HepG2 (cell line): Measurements from ENCODE around the gene IGLON5. TPM values are rescaled to one million over a fixed set of nuclear protein-coding genes. Genes with fewer than 3 reads are reported as not detected.

Experiments
- IKZF4 ChIP-seq: sonication (generic); formaldehyde crosslinking; IDR thresholded peaks from 2 replicates; pipeline ENCODE4 v1.5.1; 2020; ENCODE audit warnings: borderline replicate concordance, mild to moderate bottlenecking, low read depth, missing genetic modification reagents; ENCODE audit errors: not compliant biosample characterization
- KAT8 ChIP-seq: IDR thresholded peaks from 2 replicates; pipeline ENCODE4 v1.6.1; 2016; ENCODE audit warnings: missing genetic modification reagents, missing compliant biosample characterization
- NFYC ChIP-seq: IDR thresholded peaks from 2 replicates; pipeline ENCODE4 v1.6.1; 2016; ENCODE audit warnings: missing genetic modification reagents, missing compliant biosample characterization
- ZNF430 ChIP-seq: sonication (generic); formaldehyde crosslinking; IDR thresholded peaks from 2 replicates; pipeline ENCODE4 v1.9.0; 2021; ENCODE audit warnings: mild to moderate bottlenecking, missing genetic modification reagents
- ZNF546 ChIP-seq: sonication (generic); formaldehyde crosslinking; conservative IDR thresholded peaks from 2 replicates; pipeline ENCODE4 v1.8.1; 2023; ENCODE audit warnings: mild to moderate bottlenecking, missing genetic modification reagents
- ZNF547 ChIP-seq: sonication (generic); formaldehyde crosslinking; IDR thresholded peaks from 2 replicates; pipeline ENCODE4 v1.5.1; 2020; ENCODE audit warnings: mild to moderate bottlenecking, missing genetic modification reagents
- ZNF563 ChIP-seq: sonication (generic); formaldehyde crosslinking; IDR thresholded peaks from 2 replicates; pipeline ENCODE4 v1.8.0; 2022; ENCODE audit warnings: mild to moderate bottlenecking, moderate library complexity, missing genetic modification reagents
- ZNF589 ChIP-seq: sonication (generic); formaldehyde crosslinking; conservative IDR thresholded peaks from 2 replicates; pipeline ENCODE4 v1.8.0; 2022; ENCODE audit warnings: mild to moderate bottlenecking, moderate library complexity, missing genetic modification reagents
- ZNF773 ChIP-seq: sonication (generic); formaldehyde crosslinking; IDR thresholded peaks from 2 replicates; pipeline ENCODE4 v1.4.0; 2020; ENCODE audit warnings: missing genetic modification reagents, borderline replicate concordance
- polyA plus RNA-seq, 8 experiments: library from polyadenylated mRNA; depleted of rRNA in 3 of 8; stranded (reverse) in 7 of 8; unstranded in 1 of 8; fragments of >200 nt; fragmentation: Illumina TruSeq in 4 of 8; extraction: Trizol in 4 of 8; gene quantifications; 2 replicates each; pipeline versions ENCODE4 v1.2.1 to v1.2.3, GENCODE V29; 2011 to 2016; ENCODE audit warnings: low read depth in 4 of 8, missing spikeins in 1 of 8, mixed read lengths in 1 of 8; ENCODE audit not compliant: insufficient read depth in 1 of 8
- total RNA-seq, 5 experiments: library from RNA; depleted of rRNA; stranded (reverse); fragments of >200 nt; fragmentation: Illumina TruSeq; extraction: Trizol; gene quantifications; 2 replicates each; pipeline ENCODE4 v1.2.3, GENCODE V29; 2016; ENCODE audit warnings: low read depth in 1 of 5
- TF ChIP-seq, protein P1 (sequence below): sonication (generic); formaldehyde crosslinking; IDR thresholded peaks from 2 replicates; pipeline ENCODE4 v1.5.1; 2020; ENCODE audit warnings: missing genetic modification reagents, mild to moderate bottlenecking, borderline replicate concordance
- TF ChIP-seq, protein P2 (sequence below): sonication (generic); formaldehyde crosslinking; IDR thresholded peaks from 2 replicates; pipeline ENCODE4 v1.4.0; 2020; ENCODE audit warnings: missing genetic modification reagents, borderline replicate concordance
- TF ChIP-seq, protein P3 (sequence below): sonication (generic); formaldehyde crosslinking; IDR thresholded peaks from 2 replicates; pipeline ENCODE4 v1.4.0; 2020; ENCODE audit warnings: missing genetic modification reagents
- TF ChIP-seq, protein P4 (sequence below): sonication (generic); formaldehyde crosslinking; conservative IDR thresholded peaks from 2 replicates; pipeline ENCODE4 v1.4.0; 2020; ENCODE audit warnings: missing genetic modification reagents

Gene IGLON5
- total and polyA plus RNA-seq, 2 of the 13 experiments (the other 11 are each of a cell fraction or from before 2014, with no cell fraction given): 0.04 to 5.7 TPM

DNA sequence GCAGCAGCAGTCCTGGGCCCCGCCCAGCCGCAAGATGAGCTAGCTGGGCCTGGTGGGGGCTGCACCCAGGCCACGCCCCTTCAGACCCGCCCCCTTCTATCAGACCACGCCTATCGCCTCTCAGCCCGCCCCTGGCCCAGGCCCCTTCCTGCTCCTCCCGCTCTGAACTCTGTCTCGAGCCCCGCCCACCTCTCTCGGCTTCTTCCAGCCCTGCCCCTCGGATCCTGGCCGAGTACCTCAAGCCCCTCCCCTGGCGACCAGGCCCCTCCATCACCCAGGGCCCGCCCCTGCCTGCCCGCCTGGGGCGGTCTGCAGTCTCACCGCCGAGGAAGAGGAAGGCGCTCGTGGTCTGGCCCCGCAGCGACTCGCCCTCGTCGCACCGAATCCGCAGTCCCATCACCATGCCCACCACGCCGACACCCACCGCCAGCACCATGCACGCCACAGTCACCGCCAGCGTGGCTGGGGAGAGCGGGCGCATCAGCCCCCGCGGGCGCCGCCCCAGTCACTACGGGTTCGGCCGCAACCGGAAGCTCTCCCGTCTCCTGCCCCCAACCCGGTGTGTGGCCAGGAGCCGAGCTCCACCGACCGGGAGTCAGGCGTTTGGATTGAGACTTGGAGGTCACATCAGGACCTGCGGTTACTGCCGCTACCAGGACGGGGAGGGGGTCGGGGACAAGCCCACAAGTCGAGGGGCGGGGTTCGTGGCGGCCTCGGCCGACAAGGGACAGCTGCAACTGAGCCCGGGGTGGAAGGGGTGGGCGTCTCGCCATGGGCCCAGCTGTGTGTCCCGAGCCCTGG lies 56.3 kb downstream of the IGLON5 start (continued):
- TF ChIP-seq, protein P1, sequence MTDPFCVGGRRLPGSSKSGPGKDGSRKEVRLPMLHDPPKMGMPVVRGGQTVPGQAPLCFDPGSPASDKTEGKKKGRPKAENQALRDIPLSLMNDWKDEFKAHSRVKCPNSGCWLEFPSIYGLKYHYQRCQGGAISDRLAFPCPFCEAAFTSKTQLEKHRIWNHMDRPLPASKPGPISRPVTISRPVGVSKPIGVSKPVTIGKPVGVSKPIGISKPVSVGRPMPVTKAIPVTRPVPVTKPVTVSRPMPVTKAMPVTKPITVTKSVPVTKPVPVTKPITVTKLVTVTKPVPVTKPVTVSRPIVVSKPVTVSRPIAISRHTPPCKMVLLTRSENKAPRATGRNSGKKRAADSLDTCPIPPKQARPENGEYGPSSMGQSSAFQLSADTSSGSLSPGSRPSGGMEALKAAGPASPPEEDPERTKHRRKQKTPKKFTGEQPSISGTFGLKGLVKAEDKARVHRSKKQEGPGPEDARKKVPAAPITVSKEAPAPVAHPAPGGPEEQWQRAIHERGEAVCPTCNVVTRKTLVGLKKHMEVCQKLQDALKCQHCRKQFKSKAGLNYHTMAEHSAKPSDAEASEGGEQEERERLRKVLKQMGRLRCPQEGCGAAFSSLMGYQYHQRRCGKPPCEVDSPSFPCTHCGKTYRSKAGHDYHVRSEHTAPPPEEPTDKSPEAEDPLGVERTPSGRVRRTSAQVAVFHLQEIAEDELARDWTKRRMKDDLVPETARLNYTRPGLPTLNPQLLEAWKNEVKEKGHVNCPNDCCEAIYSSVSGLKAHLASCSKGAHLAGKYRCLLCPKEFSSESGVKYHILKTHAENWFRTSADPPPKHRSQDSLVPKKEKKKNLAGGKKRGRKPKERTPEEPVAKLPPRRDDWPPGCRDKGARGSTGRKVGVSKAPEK (CRISPR knock-in tag): peak; percentile 42; the same call in 1 of the 2 replicates
- TF ChIP-seq, protein P2, sequence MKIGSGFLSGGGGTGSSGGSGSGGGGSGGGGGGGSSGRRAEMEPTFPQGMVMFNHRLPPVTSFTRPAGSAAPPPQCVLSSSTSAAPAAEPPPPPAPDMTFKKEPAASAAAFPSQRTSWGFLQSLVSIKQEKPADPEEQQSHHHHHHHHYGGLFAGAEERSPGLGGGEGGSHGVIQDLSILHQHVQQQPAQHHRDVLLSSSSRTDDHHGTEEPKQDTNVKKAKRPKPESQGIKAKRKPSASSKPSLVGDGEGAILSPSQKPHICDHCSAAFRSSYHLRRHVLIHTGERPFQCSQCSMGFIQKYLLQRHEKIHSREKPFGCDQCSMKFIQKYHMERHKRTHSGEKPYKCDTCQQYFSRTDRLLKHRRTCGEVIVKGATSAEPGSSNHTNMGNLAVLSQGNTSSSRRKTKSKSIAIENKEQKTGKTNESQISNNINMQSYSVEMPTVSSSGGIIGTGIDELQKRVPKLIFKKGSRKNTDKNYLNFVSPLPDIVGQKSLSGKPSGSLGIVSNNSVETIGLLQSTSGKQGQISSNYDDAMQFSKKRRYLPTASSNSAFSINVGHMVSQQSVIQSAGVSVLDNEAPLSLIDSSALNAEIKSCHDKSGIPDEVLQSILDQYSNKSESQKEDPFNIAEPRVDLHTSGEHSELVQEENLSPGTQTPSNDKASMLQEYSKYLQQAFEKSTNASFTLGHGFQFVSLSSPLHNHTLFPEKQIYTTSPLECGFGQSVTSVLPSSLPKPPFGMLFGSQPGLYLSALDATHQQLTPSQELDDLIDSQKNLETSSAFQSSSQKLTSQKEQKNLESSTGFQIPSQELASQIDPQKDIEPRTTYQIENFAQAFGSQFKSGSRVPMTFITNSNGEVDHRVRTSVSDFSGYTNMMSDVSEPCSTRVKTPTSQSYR (CRISPR knock-in tag): 0 out of 2 replicates have a peak, but pooled peaks have one; percentile 33
- TF ChIP-seq, protein P3, sequence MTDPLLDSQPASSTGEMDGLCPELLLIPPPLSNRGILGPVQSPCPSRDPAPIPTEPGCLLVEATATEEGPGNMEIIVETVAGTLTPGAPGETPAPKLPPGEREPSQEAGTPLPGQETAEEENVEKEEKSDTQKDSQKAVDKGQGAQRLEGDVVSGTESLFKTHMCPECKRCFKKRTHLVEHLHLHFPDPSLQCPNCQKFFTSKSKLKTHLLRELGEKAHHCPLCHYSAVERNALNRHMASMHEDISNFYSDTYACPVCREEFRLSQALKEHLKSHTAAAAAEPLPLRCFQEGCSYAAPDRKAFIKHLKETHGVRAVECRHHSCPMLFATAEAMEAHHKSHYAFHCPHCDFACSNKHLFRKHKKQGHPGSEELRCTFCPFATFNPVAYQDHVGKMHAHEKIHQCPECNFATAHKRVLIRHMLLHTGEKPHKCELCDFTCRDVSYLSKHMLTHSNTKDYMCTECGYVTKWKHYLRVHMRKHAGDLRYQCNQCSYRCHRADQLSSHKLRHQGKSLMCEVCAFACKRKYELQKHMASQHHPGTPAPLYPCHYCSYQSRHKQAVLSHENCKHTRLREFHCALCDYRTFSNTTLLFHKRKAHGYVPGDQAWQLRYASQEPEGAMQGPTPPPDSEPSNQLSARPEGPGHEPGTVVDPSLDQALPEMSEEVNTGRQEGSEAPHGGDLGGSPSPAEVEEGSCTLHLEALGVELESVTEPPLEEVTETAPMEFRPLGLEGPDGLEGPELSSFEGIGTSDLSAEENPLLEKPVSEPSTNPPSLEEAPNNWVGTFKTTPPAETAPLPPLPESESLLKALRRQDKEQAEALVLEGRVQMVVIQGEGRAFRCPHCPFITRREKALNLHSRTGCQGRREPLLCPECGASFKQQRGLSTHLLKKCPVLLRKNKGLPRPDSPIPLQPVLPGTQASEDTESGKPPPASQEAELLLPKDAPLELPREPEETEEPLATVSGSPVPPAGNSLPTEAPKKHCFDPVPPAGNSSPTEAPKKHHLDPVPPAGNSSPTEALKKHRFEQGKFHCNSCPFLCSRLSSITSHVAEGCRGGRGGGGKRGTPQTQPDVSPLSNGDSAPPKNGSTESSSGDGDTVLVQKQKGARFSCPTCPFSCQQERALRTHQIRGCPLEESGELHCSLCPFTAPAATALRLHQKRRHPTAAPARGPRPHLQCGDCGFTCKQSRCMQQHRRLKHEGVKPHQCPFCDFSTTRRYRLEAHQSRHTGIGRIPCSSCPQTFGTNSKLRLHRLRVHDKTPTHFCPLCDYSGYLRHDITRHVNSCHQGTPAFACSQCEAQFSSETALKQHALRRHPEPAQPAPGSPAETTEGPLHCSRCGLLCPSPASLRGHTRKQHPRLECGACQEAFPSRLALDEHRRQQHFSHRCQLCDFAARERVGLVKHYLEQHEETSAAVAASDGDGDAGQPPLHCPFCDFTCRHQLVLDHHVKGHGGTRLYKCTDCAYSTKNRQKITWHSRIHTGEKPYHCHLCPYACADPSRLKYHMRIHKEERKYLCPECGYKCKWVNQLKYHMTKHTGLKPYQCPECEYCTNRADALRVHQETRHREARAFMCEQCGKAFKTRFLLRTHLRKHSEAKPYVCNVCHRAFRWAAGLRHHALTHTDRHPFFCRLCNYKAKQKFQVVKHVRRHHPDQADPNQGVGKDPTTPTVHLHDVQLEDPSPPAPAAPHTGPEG (CRISPR knock-in tag): 0 out of 2 replicates have a peak, but pooled peaks have one; percentile 65
- peak; percentile 36; the same call in 1 of the 2 replicates for TF ChIP-seq NFYC (CRISPR knock-in tag)
- TF ChIP-seq IKZF4 (CRISPR knock-in tag): peak; percentile 47
- TF ChIP-seq ZNF773: no peak
- peak; percentile 62; the same call in 1 of the 2 replicates for TF ChIP-seq ZNF546 (CRISPR knock-in tag)
- peak; percentile 61 for TF ChIP-seq ZNF563 (CRISPR knock-in tag)
- TF ChIP-seq, protein P4, sequence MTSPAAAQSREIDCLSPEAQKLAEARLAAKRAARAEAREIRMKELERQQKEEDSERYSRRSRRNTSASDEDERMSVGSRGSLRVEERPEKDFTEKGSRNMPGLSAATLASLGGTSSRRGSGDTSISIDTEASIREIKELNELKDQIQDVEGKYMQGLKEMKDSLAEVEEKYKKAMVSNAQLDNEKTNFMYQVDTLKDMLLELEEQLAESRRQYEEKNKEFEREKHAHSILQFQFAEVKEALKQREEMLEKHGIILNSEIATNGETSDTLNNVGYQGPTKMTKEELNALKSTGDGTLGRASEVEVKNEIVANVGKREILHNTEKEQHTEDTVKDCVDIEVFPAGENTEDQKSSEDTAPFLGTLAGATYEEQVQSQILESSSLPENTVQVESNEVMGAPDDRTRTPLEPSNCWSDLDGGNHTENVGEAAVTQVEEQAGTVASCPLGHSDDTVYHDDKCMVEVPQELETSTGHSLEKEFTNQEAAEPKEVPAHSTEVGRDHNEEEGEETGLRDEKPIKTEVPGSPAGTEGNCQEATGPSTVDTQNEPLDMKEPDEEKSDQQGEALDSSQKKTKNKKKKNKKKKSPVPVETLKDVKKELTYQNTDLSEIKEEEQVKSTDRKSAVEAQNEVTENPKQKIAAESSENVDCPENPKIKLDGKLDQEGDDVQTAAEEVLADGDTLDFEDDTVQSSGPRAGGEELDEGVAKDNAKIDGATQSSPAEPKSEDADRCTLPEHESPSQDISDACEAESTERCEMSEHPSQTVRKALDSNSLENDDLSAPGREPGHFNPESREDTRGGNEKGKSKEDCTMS (CRISPR knock-in tag): no peak
- TF ChIP-seq KAT8 (CRISPR knock-in tag): peak; percentile 51; the same call in 1 of the 2 replicates
- TF ChIP-seq ZNF589: peak; percentile 96
- peak; percentile 84; the same call in 1 of the 2 replicates for TF ChIP-seq ZNF547
- TF ChIP-seq ZNF430 (CRISPR knock-in tag): peak; percentile 57; the same call in 1 of the 2 replicates
